ENCODE measurements around the gene GMCL2.

GMCL2 gene

GRCh38 chr5:178177569-178177968, 9.6 kb downstream of the GMCL2 start:
- no peak for DNase-seq

DNA sequence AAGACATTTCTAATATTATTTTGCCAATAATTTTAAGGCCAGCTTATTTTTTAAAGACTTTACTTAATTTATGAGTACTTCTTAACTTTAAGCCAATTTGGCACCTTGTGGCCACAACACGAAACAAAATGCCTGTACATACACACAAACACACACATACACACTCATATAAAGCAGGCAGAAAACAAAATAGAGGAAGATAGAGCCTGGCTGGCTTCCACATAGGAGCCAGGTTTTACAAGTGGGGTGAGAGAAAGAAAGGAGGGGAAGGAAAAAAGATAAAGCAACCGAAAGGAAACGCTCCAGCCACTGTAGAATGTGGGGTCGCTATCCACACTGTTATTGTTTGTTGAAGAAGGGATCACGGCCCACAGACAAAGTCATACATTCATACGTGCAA, 10.4 kb downstream of the GMCL2 start:
- no peak for DNase-seq

GRCh38 chr5:178174456-178174855, 12.7 kb downstream of the GMCL2 start:
- DNase-seq, result no peak

GRCh38 chr5:178170455-178170854, 16.7 kb downstream of the GMCL2 start:
- DNase-seq, result no peak

GRCh38 chr5:178165581-178165980, 21.6 kb downstream of the GMCL2 start:
- DNase-seq, result no peak

DNA sequence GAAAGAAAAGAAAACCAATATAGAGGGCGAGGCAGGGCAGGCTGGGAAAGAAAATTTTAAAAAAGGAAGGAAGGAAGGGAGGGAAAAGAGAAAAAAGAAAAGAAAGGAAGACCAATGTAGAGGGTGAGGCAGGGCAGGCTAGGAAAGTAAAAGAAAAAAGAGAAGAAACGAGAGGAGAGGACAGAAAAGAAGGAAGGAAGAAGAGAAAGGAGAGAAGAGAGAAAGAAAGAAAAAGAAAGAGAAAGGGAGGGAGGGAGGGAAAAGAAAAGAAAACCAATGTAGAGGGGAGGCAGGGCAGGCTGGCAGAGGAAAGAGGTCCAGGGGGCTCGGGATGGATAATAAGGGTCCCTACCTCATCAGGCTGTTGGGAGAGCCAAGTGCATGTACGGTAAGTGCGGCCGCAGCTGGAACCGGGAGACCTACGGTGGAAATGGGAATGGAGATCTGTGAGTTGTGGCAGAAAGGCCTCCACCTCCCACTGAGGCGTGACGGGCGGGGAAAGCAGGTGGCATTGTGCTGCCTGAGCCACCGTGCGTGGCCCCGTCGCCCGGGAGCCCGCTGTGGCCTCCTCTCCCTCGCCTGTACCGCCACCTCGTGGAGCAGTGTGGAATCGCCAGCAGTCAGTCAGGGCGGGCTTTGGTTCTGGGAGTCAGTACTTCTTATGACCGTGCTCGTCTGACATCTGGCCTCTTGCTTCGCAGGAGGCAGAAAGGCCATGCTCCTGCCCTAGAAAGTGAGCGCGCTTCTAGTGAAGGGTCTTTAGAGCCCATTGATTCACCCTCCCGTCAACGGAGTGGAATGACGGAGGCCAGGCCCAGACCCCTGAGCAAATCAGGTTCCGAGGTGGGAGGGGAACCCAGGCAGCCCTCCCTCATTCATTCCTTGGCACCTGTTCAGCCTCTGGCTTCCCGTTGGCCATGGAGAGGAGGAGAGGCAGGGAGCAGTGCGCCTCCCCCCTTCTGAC, 23.1 kb downstream of the GMCL2 start:
- peak; percentile 91 for DNase-seq

- no peak for DNase-seq
Observed at GRCh38 chr5:178162481-178162880, 24.7 kb downstream of the GMCL2 start.

- DNase-seq, result no peak
Observed at GRCh38 chr5:178160176-178160575, 27.0 kb downstream of the GMCL2 start.

GRCh38 chr5:178155065-178155464, 32.1 kb downstream of the GMCL2 start:
- no peak for DNase-seq

DNA sequence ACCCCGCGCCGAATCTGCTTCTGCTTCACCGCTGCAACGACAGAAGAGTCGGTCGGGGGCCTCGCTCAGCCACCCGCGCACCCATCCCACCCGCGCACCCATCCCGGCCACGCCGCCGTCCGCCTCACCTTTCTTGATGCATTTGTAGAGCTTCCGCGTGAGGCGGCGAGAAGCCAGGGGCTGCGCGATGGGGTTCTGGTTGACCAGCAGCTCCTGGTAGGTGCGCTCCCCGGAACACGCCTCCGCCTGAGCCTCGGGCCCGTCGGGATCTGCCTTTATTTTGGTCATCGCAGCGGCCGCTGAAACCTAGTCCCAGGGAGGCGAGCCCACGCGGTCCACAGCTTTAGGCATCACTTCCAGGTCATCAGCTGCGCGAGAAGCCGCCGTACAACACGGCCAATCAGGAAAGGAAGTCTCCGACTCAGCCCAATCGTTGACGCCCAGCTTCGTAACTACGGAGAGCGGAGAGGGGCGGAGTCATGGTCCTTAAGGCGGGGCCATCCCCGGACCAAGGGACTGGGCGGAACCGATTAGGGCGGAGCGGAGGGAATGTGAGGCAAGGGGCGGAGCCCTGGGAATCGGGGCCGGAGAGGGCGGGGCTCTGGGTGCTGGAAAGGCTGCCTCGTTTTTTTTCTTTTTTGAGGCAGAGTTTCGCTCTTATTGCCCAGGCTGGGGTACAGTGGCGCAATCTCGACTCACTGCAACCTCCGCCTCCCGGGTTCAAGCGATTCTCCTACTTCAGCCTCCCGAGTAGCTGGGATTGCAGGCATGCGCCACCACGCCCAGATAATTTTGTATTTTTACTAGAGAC, 33.4 kb downstream of the GMCL2 start, which contains the start of gene NHP2:
NHP2 (minus strand) TSS at position 356 of the 811 bp plus-strand sequence; CDS start at position 288, 68 bp downstream.
- peak; percentile 96 for DNase-seq

DNA sequence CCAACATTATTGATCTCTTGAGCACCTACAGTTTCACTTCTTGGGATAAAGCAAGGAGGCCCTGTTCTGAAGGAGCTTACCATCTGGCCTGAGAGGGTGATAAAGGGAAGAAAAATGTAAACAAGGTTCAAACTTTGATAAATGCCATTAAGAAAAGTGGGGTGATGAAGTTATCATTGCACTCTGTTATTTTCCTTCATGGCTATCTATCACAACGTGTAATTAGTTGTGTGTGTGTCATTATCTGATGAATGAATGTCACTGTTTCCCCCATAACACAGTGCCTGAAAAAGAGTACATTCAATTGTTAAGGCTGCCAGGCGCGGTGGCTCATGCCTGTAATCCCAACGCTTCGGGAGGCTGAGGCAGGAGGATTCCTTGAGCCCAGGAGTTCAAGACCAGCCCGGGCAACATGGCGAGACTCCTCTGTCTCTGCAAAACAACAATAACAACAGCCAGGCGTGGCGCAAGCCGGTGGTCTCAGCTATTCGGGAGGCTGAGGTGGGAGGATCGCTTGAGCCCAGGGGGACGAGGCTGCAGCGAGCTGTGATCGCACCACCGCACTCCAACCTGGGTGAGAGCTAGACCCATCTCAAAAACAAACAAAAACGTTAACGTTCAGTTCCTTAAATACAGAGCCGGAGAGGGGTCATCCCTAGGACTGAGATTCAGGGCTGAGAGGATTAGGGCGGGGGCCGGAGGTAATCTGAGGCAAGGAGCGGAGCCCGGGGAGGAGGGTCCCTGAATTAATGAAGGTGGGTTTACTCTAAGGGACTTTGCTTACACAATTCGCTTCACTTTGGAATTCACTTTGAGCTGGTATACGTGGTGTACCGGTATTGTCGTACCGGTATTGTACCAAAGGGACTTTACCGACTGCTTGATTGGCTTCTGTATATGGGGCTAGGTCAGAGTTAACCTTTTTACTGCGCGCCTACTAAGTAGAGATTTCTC, 34.4 kb downstream of the GMCL2 start:
- no peak for DNase-seq

DNA sequence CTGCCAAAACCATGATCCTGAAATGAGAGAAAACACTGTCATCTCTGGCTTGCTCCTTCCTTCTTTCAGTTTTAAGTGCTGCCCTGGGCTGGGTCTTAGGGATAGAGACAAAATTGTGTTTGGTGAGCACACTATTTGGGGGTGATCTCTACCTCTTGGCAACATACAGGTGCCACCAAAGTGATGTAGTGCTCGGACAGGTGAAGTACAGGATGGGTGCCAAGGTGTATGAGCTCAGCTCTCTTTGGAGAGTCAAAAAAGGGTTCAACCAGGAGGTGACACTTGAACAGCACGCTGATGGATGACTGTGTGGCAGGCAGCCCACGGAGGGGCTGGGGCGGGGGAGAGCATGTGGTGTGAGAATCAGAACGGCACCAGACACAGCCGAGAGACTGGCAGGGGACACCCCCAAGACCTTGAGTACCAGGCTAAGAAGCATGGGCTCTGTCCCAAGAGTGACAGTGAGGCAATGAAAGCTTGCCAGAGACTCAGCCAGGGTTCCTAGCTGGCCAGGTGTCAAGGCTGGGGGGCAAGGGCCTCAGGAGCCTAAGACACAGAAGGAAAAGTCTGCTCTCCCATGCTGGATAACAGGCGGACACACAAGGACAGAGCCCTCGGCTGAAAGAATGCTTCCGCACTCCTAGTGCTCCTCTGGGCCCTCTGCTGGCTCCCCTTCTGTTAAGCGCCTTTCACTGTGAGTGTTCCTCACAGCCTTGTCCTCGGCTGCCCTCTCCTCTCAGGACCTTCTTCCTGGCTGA, 36.0 kb downstream of the GMCL2 start:
- no peak for DNase-seq

DNA sequence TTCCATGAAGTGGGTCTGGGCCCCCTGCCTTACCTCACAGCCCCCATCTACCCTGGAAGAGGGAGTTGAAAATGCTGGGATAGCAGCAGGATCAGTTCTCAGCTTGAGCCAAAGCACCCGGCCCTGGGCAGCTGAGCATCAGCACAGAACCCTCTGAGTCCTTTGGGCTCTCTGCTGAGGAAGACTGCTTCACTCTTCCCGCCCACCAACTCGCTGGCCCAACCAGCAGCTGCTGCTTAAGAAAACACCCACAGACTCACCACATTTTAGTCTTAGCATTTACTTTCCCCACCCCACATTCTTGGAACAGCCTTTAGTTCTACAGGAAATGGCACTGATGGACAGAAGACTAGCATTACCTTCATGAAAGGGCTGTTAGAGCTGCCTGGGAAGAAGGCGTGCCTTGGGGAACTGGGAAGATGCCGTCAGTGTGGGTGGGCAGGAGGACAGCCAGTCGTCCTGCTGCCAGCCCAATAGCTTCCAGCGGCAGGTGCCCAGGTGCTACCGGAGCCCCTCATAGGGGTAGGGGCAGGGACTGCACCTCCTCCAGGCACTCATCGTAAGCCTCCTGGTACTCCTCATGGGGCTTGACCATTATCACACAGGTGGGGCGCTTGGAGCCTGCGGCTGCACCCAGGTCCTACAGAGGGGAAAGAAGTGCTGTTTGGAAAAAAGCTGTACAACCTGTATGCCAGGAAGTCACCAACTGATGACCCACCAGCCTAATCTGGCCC, 37.8 kb downstream of the GMCL2 start:
- no peak for DNase-seq

DNA sequence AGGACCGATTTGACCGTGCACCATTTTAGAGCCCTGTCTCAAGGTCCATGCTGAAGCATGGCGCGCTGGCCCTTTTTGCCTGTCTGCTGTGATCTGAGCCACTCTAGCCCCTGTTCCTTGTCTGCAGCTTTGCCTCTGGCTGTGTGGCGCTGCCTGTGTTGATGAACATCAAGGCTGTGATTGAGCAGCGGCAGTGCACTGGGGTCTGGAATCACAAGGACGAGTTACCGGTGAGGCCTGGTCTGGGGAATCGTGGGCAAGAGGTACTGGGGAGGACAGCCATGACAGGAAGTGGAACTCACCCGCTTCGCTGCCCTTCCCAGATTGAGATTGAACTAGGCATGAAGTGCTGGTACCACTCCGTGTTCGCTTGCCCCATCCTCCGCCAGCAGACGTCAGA, 39.8 kb downstream of the GMCL2 start:
- no peak for DNase-seq

GRCh38 chr5:178145965-178146820, 41.0 kb downstream of the GMCL2 start:
- peak; percentile 61 for DNase-seq

- DNase-seq, result no peak
Observed at GRCh38 chr5:178143901-178144300, 43.3 kb downstream of the GMCL2 start.

GRCh38 chr5:178143246-178143645, 43.9 kb downstream of the GMCL2 start:
- no peak for DNase-seq

DNA sequence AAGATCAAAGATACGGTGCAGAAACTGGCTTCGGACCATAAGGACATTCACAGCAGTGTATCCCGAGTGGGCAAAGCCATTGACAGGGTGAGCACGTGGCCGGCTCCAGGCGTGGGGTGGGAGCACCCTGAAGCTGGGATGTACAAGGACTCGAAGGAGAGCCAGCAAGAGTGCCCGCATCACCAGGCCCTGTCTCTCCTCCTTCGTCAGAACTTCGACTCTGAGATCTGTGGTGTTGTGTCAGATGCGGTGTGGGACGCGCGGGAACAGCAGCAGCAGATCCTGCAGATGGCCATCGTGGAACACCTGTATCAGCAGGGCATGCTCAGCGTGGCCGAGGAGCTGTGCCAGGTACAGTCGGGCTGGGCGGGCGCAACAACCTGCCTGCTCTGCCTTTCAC, 44.5 kb downstream of the GMCL2 start:
- no peak for DNase-seq

DNA sequence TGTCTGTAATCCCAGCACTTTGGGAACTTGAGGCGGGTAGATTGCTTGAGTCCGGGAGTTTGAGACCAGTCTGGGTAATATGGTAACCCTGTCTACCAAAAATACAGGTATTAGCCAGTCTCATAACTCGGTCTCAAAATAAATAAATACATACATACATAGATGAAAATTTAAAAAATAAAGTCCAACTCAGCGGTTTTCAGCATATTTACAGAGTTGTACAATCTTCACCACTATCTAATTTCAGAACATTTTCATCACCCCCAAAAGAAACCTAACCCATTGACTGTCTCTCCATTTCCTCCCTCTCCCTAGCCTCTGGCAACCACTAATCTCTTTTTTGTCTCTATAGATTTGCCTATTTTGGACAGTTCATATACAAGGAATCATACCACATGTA, 45.6 kb downstream of the GMCL2 start:
- DNase-seq, result no peak

- no peak for DNase-seq
Observed at GRCh38 chr5:178137991-178138390, 49.2 kb downstream of the GMCL2 start.

Data from effector CD8-positive, alpha-beta T cell (primary cell).